Measurements from ENCODE around the gene OR6J1. TPM values are rescaled to one million over a fixed set of nuclear protein-coding genes. Genes with fewer than 3 reads are reported as not detected.
"Not testable (repeated sequence)": the region's sequence is repeated elsewhere in the genome, so short reads cannot be mapped to it uniquely, and the experiment has no call there.

OR6J1 gene
- total RNA-seq, result not detected
- long read RNA-seq, result 0 reads

- Histone ChIP-seq H3K27me3 (ENCODE audit: low read depth) (no peaks in the 10 kb centered on the region), H3K27ac (no peak within 1 kb of the TSS), H3K9me3 (no peaks in the 10 kb centered on the region), H3K4me3 (no peak within 1 kb of the TSS), H3K36me3 (no peaks in the 10 kb centered on the region), H3K4me1 (no peaks in the 10 kb centered on the region)
- intact Hi-C loops (cut with DNase I), result no loop called here
- ATAC-seq (peak in 1 of 2 donors; percentile 46), DNase-seq (no peak)
- no peak for TF ChIP-seq CTCF (IDR thresholded peaks at IDR 0.05)
These were observed at the start of gene OR6J1 for GRCh38 chr14:22644305-22644635. Gene OR6J1, minus strand, starts transcription at chr14:22644352. Its CDS starts 9,541 bp downstream, at chr14:22634811.

- H3K36me3 ChIP-seq, result no peaks in the 10 kb centered on the region
- ATAC-seq (no peak), DNase-seq (no peak)
- H3K27ac ChIP-seq, result no peak overlapping the region
- TF ChIP-seq CTCF (IDR thresholded peaks at IDR 0.05), result no peak
- H3K4me1 ChIP-seq, result peaks cover 7% of the 10 kb centered on the region
- intact Hi-C loops (cut with DNase I), result no loop called here
- H3K9me3 ChIP-seq, result peaks cover 6% of the 10 kb centered on the region
- no peaks in the 10 kb centered on the region for H3K27me3 ChIP-seq (ENCODE audit: low read depth)
- no peak overlapping the region for H3K4me3 ChIP-seq
These were observed 48.0 kb upstream of the OR6J1 start for GRCh38 chr14:22692194-22692593.

GRCh38 chr14:22691171-22691570 is 47.0 kb upstream of the OR6J1 start:
- no peak for TF ChIP-seq CTCF (IDR thresholded peaks at IDR 0.05)
- Histone ChIP-seq H3K9me3 (peaks cover 6% of the 10 kb centered on the region), H3K27ac (no peak overlapping the region), H3K4me3 (no peak overlapping the region), H3K4me1 (peaks cover 7% of the 10 kb centered on the region), H3K36me3 (no peaks in the 10 kb centered on the region), H3K27me3 (ENCODE audit: low read depth) (no peaks in the 10 kb centered on the region)
- peak in 1 of 2 donors; percentile 40 for ATAC-seq
- intact Hi-C loops (cut with DNase I), result no loop called here
- DNase-seq, result no peak

- no peak for DNase-seq
These were observed 45.0 kb upstream of the OR6J1 start for GRCh38 chr14:22689199-22689598.

GRCh38 chr14:22687969-22688368 is 43.8 kb upstream of the OR6J1 start:
- H3K4me1 ChIP-seq; H3K9me3 ChIP-seq; H3K27me3 ChIP-seq (ENCODE audit: low read depth); H3K36me3 ChIP-seq; H3K4me3 ChIP-seq; DNase-seq; H3K27ac ChIP-seq; ATAC-seq; intact Hi-C loops (cut with DNase I): not testable (repeated sequence)

More at GRCh38 chr14:22689199-22689598, 45.0 kb upstream of the OR6J1 start:
- peaks cover 6% of the 10 kb centered on the region for H3K9me3 ChIP-seq
- no peak overlapping the region for H3K4me3 ChIP-seq
- H3K27me3 ChIP-seq (ENCODE audit: low read depth), result no peaks in the 10 kb centered on the region
- ATAC-seq, result peak in 1 of 2 donors; percentile 36
- TF ChIP-seq CTCF (IDR thresholded peaks at IDR 0.05), result no peak
- no peak overlapping the region for H3K27ac ChIP-seq
- peaks cover 7% of the 10 kb centered on the region for H3K4me1 ChIP-seq
- no peaks in the 10 kb centered on the region for H3K36me3 ChIP-seq
- intact Hi-C loops (cut with DNase I), result no loop called here

- H3K9me3 ChIP-seq; H3K4me3 ChIP-seq; intact Hi-C loops (cut with DNase I); H3K27me3 ChIP-seq (ENCODE audit: low read depth); H3K36me3 ChIP-seq; H3K4me1 ChIP-seq; H3K27ac ChIP-seq; DNase-seq; ATAC-seq: not testable (repeated sequence)
These were observed 42.0 kb upstream of the OR6J1 start for GRCh38 chr14:22686176-22686611.

GRCh38 chr14:22685467-22685866 is 41.3 kb upstream of the OR6J1 start:
- intact Hi-C loops (cut with DNase I), result no loop called here

GRCh38 chr14:22683428-22683827 is 39.3 kb upstream of the OR6J1 start:
- intact Hi-C loops (cut with DNase I); H3K27me3 ChIP-seq (ENCODE audit: low read depth); H3K36me3 ChIP-seq; H3K4me1 ChIP-seq; H3K4me3 ChIP-seq; ATAC-seq; H3K9me3 ChIP-seq; DNase-seq; H3K27ac ChIP-seq: not testable (repeated sequence)

More at GRCh38 chr14:22685467-22685866, 41.3 kb upstream of the OR6J1 start:
- Histone ChIP-seq H3K27me3 (ENCODE audit: low read depth) (no peaks in the 10 kb centered on the region), H3K36me3 (no peaks in the 10 kb centered on the region), H3K9me3 (no peaks in the 10 kb centered on the region), H3K27ac (no peak overlapping the region), H3K4me1 (peaks cover under 1% of the 10 kb centered on the region), H3K4me3 (no peak overlapping the region)
- no peak for DNase-seq
- TF ChIP-seq CTCF (IDR thresholded peaks at IDR 0.05), result no peak
- no peak for ATAC-seq

Measured in lower lobe of right lung (tissue), 2 donors.